Esophagus muscularis mucosa (tissue), 4 donors: ENCODE measurements around the gene MAPK9. TPM values are rescaled to one million over a fixed set of nuclear protein-coding genes. Genes with fewer than 3 reads are reported as not detected.

Experiments
- DNase-seq: peaks from one replicate; pipeline ENCODE4 v3.0.0-alpha.2; 2017; ENCODE audit errors: extremely low spot score
- H3K27ac ChIP-seq, 4 donors: fragments of 200-600 bp; sonication (generic); replicated peaks in 1 of 4; 1 replicate in 3 of 4; 2 replicates in 1 of 4; pipeline ENCODE4 v1.5.1; 2016 to 2019; ENCODE audit warnings: mild to moderate bottlenecking in 1 of 4
- H3K27me3 ChIP-seq, 4 donors: fragments of 200-600 bp; sonication (generic); one replicate each; pipeline versions ENCODE4 v1.5.1 to v1.6.0; 2016 to 2019
- H3K36me3 ChIP-seq, 4 donors: fragments of 200-600 bp; sonication (generic); one replicate each; pipeline ENCODE4 v1.5.1; 2016 to 2019
- H3K4me1 ChIP-seq, 4 donors: fragments of 200-600 bp; sonication (generic); one replicate each; pipeline ENCODE4 v1.5.1; 2016 to 2019
- H3K4me3 ChIP-seq, 4 donors: fragments of 200-600 bp; sonication (generic); 1 replicate in 2 of 4; 2 replicates in 2 of 4; pipeline ENCODE4 v1.5.1; 2016 to 2019; ENCODE audit warnings: mild to moderate bottlenecking in 4 of 4, moderate library complexity in 1 of 4
- H3K9me3 ChIP-seq, 4 donors: fragments of 200-600 bp; sonication (generic); 1 replicate in 3 of 4; 2 replicates in 1 of 4; pipeline ENCODE4 v1.5.1; 2016 to 2019
- EP300 ChIP-seq: sonication (generic); formaldehyde crosslinking; IDR thresholded peaks from one replicate; pipeline ENCODE4 v1.6.1; 2017; ENCODE audit warnings: antibody characterized with exemption
- POLR2A ChIP-seq: fragments of 450-650 bp; IDR thresholded peaks from one replicate; pipeline ENCODE4 v1.6.1; 2017; ENCODE audit warnings: antibody characterized with exemption, moderate library complexity, mild to moderate bottlenecking, low read depth
- POLR2AphosphoS5 ChIP-seq, 2 donors: sonication (generic); formaldehyde crosslinking; IDR thresholded peaks; one replicate each; pipeline ENCODE4 v1.6.1; 2017; ENCODE audit warnings: antibody characterized with exemption in 2 of 2
- WGBS: methylation state at CpG from one replicate; pipeline ENCODE4 v1.1.5; 2018; 5-methylcytosine and 5-hydroxymethylcytosine counted together
- intact Hi-C: fragments of 100-400 bp; cut with DNase I; formaldehyde crosslinking; loops from one replicate; pipeline ENCODE4 v1.15.1; 2023
- total RNA-seq, 4 donors: library from RNA; depleted of rRNA; stranded (reverse); fragments of >200 nt; gene quantifications; one replicate each; pipeline versions ENCODE4 v1.1.0 to v1.2.1, GENCODE V29; 2016
- TF ChIP-seq, protein P1 (sequence below), 3 experiments: fragments of 200-600 bp in 2 of 3; fragments of 450-650 bp in 1 of 3; sonication (generic) in 2 of 3; IDR thresholded peaks; one replicate each; pipeline ENCODE4 v1.5.1; 2017 to 2019; ENCODE audit warnings: antibody characterized with exemption in 3 of 3, mild to moderate bottlenecking in 2 of 3, moderate library complexity in 1 of 3

Gene MAPK9
- total RNA-seq, 4 donors from 2014 or later, result 36.4 to 42.3 (median 37.8) TPM

GRCh38 chr5:180191716-180192115 is 100.2 kb downstream of the MAPK9 start:
- H3K27me3 ChIP-seq, result no peaks in the 10 kb centered on the region
- WGBS, result 50% methylated on average over 5 of the region's 6 CpGs
- H3K9me3 ChIP-seq, result peaks cover 0 to 9% (median 5%) of the 10 kb centered on the region in 4 donors
- no peak overlapping the region for H3K27ac ChIP-seq
- TF ChIP-seq EP300 (no peak), POLR2AphosphoS5 (IDR thresholded peaks at IDR 0.05) (no peak), POLR2A (no peak)
- TF ChIP-seq, protein P1, sequence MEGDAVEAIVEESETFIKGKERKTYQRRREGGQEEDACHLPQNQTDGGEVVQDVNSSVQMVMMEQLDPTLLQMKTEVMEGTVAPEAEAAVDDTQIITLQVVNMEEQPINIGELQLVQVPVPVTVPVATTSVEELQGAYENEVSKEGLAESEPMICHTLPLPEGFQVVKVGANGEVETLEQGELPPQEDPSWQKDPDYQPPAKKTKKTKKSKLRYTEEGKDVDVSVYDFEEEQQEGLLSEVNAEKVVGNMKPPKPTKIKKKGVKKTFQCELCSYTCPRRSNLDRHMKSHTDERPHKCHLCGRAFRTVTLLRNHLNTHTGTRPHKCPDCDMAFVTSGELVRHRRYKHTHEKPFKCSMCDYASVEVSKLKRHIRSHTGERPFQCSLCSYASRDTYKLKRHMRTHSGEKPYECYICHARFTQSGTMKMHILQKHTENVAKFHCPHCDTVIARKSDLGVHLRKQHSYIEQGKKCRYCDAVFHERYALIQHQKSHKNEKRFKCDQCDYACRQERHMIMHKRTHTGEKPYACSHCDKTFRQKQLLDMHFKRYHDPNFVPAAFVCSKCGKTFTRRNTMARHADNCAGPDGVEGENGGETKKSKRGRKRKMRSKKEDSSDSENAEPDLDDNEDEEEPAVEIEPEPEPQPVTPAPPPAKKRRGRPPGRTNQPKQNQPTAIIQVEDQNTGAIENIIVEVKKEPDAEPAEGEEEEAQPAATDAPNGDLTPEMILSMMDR (IDR thresholded peaks at IDR 0.05), result no peak
- intact Hi-C loops, result no loop called here
- no peak for DNase-seq
- H3K36me3 ChIP-seq, result no peaks in the 10 kb centered on the region
- H3K4me3 ChIP-seq, result no peak overlapping the region
- no peaks in the 10 kb centered on the region for H3K4me1 ChIP-seq

DNA sequence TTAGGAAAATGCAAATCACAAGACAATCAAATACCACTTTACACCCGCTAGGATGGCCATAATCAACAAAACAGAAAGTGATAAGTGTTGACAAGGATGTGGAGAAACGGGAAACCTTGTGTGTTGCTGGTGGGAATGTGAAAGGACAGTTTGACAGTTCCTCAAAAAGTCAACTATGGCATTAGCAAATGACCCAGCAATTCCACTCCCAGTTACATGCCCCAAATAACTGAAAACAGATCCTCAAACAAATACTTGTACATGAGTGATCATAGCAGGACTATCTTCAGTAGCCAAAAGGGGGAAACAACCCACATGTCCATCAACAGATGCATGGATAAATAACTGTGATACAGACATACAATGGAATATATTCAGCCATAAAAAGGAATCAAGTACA is 104.1 kb downstream of the MAPK9 start:
- no peak overlapping the region for H3K4me3 ChIP-seq
- intact Hi-C loops, result no loop called here
- H3K9me3 ChIP-seq, result peaks cover 0 to 13% (median 10%) of the 10 kb centered on the region in 4 donors
- TF ChIP-seq EP300, result no peak
- no peak for TF ChIP-seq POLR2AphosphoS5 (IDR thresholded peaks at IDR 0.05)
- TF ChIP-seq, protein P1 (IDR thresholded peaks at IDR 0.05), result no peak
- no peak for TF ChIP-seq POLR2A
- DNase-seq, result no peak
- peaks cover 0 to under 1% (median 0%) of the 10 kb centered on the region in 4 donors for H3K27me3 ChIP-seq
- no peak overlapping the region for H3K27ac ChIP-seq
- WGBS, result 77% methylated on average over 2 of the region's 2 CpGs
- H3K36me3 ChIP-seq, result no peaks in the 10 kb centered on the region
- H3K4me1 ChIP-seq, result no peaks in the 10 kb centered on the region

Other genes starting within 250 kb of the MAPK9 start
- 100 to 1,000 TPM in 3 of 4 donors, 10 to 100 TPM in 1; 98.4 to 136 (median 108) TPM for gene RNF130, start 220.3 kb downstream of the MAPK9 start, total RNA-seq
- gene RASGEF1C, start 82.9 kb downstream of the MAPK9 start, total RNA-seq, result 1 to 10 TPM; 1.2 to 3.1 (median 2.5) TPM
- gene GFPT2, start 61.3 kb upstream of the MAPK9 start, total RNA-seq, result 100 to 1,000 TPM in 1 of 4 donors, 10 to 100 TPM in 3; 30.1 to 114 (median 33.6) TPM
- 10 to 100 TPM; 17.7 to 26.4 (median 20.5) TPM for gene CNOT6, start 202.3 kb upstream of the MAPK9 start, total RNA-seq